Progenitor cell of endocrine pancreas (in vitro differentiated cells): ENCODE results near the gene CAPS. TPM values are rescaled to one million over a fixed set of nuclear protein-coding genes. Genes with fewer than 3 reads are reported as not detected.

ENCODE experiments used
- DNase-seq: peaks from one replicate; pipeline ENCODE4 v3.0.0; 2021; ENCODE audit warnings: low spot score; ENCODE audit not compliant: unreplicated experiment
- H3K27ac Mint-ChIP-seq: 2 replicates; pipeline ENCODE4 v1.8.0; 2021; ENCODE audit warnings: mild to moderate bottlenecking, moderate library complexity, mixed read lengths
- H3K27me3 Mint-ChIP-seq: 2 replicates; pipeline ENCODE4 v1.8.0; 2021; ENCODE audit warnings: mixed read lengths
- H3K36me3 Mint-ChIP-seq: 2 replicates; pipeline ENCODE4 v1.8.0; 2022; ENCODE audit warnings: mixed read lengths; ENCODE audit not compliant: insufficient read depth
- H3K4me1 Mint-ChIP-seq: 2 replicates; pipeline ENCODE4 v1.8.0; 2021; ENCODE audit warnings: low read depth, mixed read lengths
- H3K4me3 Mint-ChIP-seq: 2 replicates; pipeline ENCODE4 v1.8.0; 2021; ENCODE audit warnings: low read depth, mild to moderate bottlenecking, moderate library complexity, mixed read lengths
- H3K9me3 Mint-ChIP-seq: 2 replicates; pipeline ENCODE4 v1.8.0; 2021; ENCODE audit warnings: low read depth, mixed read lengths
- total RNA-seq: library from RNA; stranded (reverse); gene quantifications from 2 replicates; pipeline ENCODE4 v1.2.1, GENCODE V29; 2021
- TF ChIP-seq, protein P1 (sequence below): fragments of 200-600 bp; sonication (generic); IDR thresholded peaks from one replicate; pipeline ENCODE4 v1.5.0; 2021; ENCODE audit warnings: antibody characterized with exemption, mild to moderate bottlenecking; ENCODE audit not compliant: unreplicated experiment

Gene CAPS
- total RNA-seq, 1 donor from 2014 or later: 22.5 TPM

DNA sequence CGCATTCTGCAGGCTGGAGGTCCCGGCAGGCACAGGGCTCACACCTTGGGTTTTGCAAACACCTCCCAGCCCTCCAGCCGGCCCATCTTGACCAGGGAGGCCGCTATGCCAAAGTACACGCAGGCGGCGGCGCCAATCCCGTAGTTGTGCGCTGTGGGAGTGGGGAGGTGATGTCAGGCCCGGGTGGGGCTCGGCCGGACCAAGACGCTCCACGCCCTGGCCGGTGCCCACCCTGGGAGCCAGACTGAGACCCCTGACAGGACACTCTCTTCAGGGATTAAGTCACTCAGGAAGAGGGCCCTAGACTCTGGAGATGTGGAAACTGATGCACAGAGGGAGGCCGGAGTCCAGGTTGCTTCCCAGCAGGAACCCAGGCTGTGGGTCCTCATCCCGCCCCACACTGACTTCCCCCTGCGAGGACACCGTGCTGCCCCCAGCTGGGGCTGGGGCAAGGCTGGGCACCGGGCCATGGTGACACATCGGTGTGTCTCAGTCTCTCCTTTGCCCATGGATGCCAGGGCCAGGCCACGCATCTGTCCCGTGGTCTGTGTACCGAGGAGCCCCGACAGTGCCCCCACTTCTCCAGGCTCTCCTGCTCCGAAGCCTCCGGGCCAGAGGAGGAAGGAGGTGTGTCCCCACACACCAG, 19.2 kb upstream of the CAPS start:
- peaks cover 8% of the 10 kb centered on the region for H3K27me3 Mint-ChIP-seq
- H3K4me1 Mint-ChIP-seq: no peaks in the 10 kb centered on the region
- no peaks in the 10 kb centered on the region for H3K9me3 Mint-ChIP-seq
- H3K36me3 Mint-ChIP-seq: peaks cover 2% of the 10 kb centered on the region
- no peak overlapping the region for H3K4me3 Mint-ChIP-seq
- H3K27ac Mint-ChIP-seq: no peak overlapping the region
- DNase-seq: no peak
- TF ChIP-seq, protein P1, sequence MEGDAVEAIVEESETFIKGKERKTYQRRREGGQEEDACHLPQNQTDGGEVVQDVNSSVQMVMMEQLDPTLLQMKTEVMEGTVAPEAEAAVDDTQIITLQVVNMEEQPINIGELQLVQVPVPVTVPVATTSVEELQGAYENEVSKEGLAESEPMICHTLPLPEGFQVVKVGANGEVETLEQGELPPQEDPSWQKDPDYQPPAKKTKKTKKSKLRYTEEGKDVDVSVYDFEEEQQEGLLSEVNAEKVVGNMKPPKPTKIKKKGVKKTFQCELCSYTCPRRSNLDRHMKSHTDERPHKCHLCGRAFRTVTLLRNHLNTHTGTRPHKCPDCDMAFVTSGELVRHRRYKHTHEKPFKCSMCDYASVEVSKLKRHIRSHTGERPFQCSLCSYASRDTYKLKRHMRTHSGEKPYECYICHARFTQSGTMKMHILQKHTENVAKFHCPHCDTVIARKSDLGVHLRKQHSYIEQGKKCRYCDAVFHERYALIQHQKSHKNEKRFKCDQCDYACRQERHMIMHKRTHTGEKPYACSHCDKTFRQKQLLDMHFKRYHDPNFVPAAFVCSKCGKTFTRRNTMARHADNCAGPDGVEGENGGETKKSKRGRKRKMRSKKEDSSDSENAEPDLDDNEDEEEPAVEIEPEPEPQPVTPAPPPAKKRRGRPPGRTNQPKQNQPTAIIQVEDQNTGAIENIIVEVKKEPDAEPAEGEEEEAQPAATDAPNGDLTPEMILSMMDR: no peak

DNA sequence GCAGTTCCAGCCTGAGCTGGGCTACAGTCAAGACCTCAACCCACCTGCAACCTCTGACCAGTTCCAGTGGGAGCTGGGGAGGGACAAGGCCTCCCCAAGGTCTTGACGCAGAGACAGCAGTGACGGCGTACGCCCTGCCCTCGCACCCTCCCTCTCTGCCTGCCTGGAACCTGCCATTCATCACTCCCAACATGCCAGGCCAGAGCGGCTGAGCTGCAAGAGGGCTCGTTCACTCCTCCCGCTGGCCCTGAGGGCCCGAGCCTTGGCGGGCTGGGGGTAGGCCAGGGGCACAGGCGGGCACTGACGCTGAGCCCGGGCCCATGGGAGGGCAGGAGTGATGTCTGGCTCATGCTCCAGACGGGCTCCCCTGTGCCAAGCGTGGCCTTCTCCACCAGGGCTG, 18.6 kb upstream of the CAPS start:
- H3K9me3 Mint-ChIP-seq: no peaks in the 10 kb centered on the region
- no peak overlapping the region for H3K4me3 Mint-ChIP-seq
- no peak for DNase-seq
- H3K27me3 Mint-ChIP-seq: peaks cover 4% of the 10 kb centered on the region
- TF ChIP-seq, protein P1: no peak
- no peaks in the 10 kb centered on the region for H3K4me1 Mint-ChIP-seq
- peaks cover 2% of the 10 kb centered on the region for H3K36me3 Mint-ChIP-seq
- H3K27ac Mint-ChIP-seq: no peak overlapping the region

- Mint-ChIP-seq H3K4me1 (no peaks in the 10 kb centered on the region), H3K4me3 (no peak overlapping the region), H3K36me3 (peaks cover 2% of the 10 kb centered on the region), H3K27me3 (peaks cover under 1% of the 10 kb centered on the region), H3K9me3 (no peaks in the 10 kb centered on the region), H3K27ac (no peak overlapping the region)
- TF ChIP-seq, protein P1: no peak
- DNase-seq: no peak
These were observed 18.2 kb upstream of the CAPS start for GRCh38 chr19:5895890-5896289.

GRCh38 chr19:5896365-5897076, 17.5 kb upstream of the CAPS start:
- no peaks in the 10 kb centered on the region for H3K27me3 Mint-ChIP-seq
- TF ChIP-seq, protein P1: no peak
- H3K36me3 Mint-ChIP-seq: peaks cover 5% of the 10 kb centered on the region
- H3K27ac Mint-ChIP-seq: no peak overlapping the region
- H3K4me3 Mint-ChIP-seq: no peak overlapping the region
- no peaks in the 10 kb centered on the region for H3K9me3 Mint-ChIP-seq
- no peaks in the 10 kb centered on the region for H3K4me1 Mint-ChIP-seq
- DNase-seq: no peak

GRCh38 chr19:5897189-5897969, 16.7 kb upstream of the CAPS start:
- H3K9me3 Mint-ChIP-seq: no peaks in the 10 kb centered on the region
- no peak overlapping the region for H3K4me3 Mint-ChIP-seq
- H3K27ac Mint-ChIP-seq: no peak overlapping the region
- peaks cover 5% of the 10 kb centered on the region for H3K36me3 Mint-ChIP-seq
- TF ChIP-seq, protein P1: no peak
- no peaks in the 10 kb centered on the region for H3K27me3 Mint-ChIP-seq
- H3K4me1 Mint-ChIP-seq: no peaks in the 10 kb centered on the region
- DNase-seq: no peak
